Gastroesophageal sphincter (tissue), 3 donors: ENCODE data around the gene COL2A1.

Experiments used
- EP300 ChIP-seq: sonication (generic); formaldehyde crosslinking; IDR thresholded peaks from one replicate; pipeline ENCODE4 v1.6.1; 2017; ENCODE audit warnings: antibody characterized with exemption, mild to moderate bottlenecking
- POLR2A ChIP-seq, 2 donors: fragments of 450-650 bp; IDR thresholded peaks; one replicate each; pipeline ENCODE4 v1.6.1; 2017; ENCODE audit warnings: antibody characterized with exemption in 2 of 2, mild to moderate bottlenecking in 2 of 2, moderate library complexity in 1 of 2
- TF ChIP-seq, protein P1 (sequence below), 4 experiments: fragments of 200-600 bp in 2 of 4; fragments of 450-650 bp in 2 of 4; sonication (generic) in 1 of 4; IDR thresholded peaks; one replicate each; pipeline ENCODE4 v1.5.1; 2017 to 2019; ENCODE audit warnings: antibody characterized with exemption in 4 of 4, mild to moderate bottlenecking in 2 of 4, moderate library complexity in 2 of 4

DNA sequence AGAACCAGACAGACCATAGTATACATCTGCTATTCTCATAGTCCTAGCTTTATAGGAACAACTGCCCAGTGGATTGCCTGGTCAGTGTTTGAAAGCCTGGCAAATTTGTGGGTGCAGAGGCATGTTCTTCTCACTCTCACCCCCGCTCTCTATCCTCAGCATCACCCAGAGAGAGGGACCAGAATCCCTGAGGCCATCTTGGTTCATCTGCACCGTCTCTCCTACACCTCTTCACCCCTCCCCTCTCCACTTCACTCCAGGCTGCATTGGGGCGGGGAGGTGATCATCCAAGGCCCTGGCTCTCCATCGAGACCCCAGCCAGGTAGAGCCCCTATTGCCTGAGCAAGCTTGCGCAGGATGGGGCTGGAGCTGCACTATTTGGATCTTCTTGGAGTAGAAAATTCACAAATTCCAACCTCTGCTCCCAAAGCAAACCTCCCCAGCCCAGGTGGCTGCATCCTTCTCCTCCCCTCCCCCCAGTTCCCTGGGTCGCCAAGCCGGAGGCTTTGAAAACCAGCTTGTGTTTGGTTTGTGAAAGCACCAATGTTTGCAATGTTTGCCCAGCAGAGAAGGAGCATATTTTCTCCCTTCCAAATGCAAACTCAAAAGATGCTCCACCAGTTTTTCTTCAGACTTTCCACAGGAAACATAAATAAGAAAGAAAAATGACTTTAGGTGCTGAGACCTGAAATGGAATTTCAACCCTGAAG, 18.6 kb upstream of the COL2A1 start:
- TF ChIP-seq POLR2A (IDR thresholded peaks at IDR 0.05) (no peak), EP300 (no peak)
- TF ChIP-seq, protein P1, sequence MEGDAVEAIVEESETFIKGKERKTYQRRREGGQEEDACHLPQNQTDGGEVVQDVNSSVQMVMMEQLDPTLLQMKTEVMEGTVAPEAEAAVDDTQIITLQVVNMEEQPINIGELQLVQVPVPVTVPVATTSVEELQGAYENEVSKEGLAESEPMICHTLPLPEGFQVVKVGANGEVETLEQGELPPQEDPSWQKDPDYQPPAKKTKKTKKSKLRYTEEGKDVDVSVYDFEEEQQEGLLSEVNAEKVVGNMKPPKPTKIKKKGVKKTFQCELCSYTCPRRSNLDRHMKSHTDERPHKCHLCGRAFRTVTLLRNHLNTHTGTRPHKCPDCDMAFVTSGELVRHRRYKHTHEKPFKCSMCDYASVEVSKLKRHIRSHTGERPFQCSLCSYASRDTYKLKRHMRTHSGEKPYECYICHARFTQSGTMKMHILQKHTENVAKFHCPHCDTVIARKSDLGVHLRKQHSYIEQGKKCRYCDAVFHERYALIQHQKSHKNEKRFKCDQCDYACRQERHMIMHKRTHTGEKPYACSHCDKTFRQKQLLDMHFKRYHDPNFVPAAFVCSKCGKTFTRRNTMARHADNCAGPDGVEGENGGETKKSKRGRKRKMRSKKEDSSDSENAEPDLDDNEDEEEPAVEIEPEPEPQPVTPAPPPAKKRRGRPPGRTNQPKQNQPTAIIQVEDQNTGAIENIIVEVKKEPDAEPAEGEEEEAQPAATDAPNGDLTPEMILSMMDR (IDR thresholded peaks at IDR 0.05), result no peak
